ENCODE data around the gene ASB3. TPM values are rescaled to one million over a fixed set of nuclear protein-coding genes. Genes with fewer than 3 reads are reported as not detected.
"Not testable (repeated sequence)": the region's sequence is repeated elsewhere in the genome, so short reads cannot be mapped to it uniquely, and the experiment has no call there.

Gene ASB3, protein sequence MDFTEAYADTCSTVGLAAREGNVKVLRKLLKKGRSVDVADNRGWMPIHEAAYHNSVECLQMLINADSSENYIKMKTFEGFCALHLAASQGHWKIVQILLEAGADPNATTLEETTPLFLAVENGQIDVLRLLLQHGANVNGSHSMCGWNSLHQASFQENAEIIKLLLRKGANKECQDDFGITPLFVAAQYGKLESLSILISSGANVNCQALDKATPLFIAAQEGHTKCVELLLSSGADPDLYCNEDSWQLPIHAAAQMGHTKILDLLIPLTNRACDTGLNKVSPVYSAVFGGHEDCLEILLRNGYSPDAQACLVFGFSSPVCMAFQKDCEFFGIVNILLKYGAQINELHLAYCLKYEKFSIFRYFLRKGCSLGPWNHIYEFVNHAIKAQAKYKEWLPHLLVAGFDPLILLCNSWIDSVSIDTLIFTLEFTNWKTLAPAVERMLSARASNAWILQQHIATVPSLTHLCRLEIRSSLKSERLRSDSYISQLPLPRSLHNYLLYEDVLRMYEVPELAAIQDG
- total RNA-seq = 30.1 and 36.5 TPM in 2 replicates
- 34.4 and 48.1 TPM in 2 replicates for polyA plus RNA-seq

DNA sequence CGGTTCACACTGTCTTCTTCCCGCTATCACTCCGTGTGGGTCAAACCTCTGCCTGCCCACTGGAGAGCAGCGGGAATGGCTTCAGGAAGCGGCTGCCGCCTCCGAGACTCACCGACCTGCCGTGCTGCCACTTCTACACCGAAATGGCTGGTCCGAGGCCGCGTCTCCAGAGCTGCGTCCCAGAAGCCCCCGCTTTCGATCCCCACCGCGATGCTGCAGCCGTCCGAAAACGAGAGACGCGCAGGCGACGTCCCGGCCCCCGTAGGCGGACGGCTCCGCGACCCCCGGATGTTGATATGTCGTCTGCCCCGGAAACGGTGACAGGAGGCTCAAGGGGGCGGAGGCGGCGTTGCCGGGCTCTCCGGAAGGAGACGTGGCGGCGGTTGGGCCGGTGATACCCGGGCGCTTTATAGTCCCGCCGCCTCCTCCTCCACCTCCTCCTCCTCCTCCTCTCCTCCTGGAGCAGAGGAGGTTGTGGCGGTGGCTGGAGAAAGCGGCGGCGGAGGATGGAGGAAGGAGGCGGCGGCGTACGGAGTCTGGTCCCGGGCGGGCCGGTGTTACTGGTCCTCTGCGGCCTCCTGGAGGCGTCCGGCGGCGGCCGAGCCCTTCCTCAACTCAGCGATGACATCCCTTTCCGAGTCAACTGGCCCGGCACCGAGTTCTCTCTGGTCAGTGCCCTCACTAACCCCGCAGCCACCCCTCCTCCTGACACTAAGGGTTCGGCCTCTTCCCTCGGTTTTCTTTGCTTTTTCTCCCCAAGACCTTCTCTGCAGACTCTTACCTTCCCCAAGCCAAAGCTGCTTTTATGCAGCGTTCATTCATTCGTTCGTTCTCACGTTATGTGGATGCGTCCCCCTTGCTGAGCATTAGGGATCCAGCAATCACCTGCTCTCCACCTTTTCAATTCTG lies at the start of gene ASB3, which contains the start of gene ERLEC1:
Gene ASB3 (minus strand): TSS at position 249 of the 909 bp plus-strand sequence. CDS start 21,381 bp downstream, outside the sequence.
Gene ERLEC1 (plus strand): TSS at position 340 of the 909 bp plus-strand sequence. CDS start 167 bp downstream, at position 507.
- Histone ChIP-seq H3K27ac (peak within 1 kb of the TSS; percentile 88), H3K36me3 (no peaks in the 10 kb centered on the region), H3K4me3 (peak within 1 kb of the TSS; percentile 71), H3K4me1 (ENCODE audit: low read depth) (peaks cover 34% of the 10 kb centered on the region), H3K27me3 (no peaks in the 10 kb centered on the region), H3K9me3 (ENCODE audit: low read depth) (no peaks in the 10 kb centered on the region)
- DNase-seq (ENCODE audit: low read depth in 1 of 2, low spot score in 1 of 2) = peak; percentile 86 to 95
- TF ChIP-seq, protein P1, sequence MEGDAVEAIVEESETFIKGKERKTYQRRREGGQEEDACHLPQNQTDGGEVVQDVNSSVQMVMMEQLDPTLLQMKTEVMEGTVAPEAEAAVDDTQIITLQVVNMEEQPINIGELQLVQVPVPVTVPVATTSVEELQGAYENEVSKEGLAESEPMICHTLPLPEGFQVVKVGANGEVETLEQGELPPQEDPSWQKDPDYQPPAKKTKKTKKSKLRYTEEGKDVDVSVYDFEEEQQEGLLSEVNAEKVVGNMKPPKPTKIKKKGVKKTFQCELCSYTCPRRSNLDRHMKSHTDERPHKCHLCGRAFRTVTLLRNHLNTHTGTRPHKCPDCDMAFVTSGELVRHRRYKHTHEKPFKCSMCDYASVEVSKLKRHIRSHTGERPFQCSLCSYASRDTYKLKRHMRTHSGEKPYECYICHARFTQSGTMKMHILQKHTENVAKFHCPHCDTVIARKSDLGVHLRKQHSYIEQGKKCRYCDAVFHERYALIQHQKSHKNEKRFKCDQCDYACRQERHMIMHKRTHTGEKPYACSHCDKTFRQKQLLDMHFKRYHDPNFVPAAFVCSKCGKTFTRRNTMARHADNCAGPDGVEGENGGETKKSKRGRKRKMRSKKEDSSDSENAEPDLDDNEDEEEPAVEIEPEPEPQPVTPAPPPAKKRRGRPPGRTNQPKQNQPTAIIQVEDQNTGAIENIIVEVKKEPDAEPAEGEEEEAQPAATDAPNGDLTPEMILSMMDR (IDR thresholded peaks at IDR 0.05; ENCODE audit: low read depth, low read length) = no peak

DNA sequence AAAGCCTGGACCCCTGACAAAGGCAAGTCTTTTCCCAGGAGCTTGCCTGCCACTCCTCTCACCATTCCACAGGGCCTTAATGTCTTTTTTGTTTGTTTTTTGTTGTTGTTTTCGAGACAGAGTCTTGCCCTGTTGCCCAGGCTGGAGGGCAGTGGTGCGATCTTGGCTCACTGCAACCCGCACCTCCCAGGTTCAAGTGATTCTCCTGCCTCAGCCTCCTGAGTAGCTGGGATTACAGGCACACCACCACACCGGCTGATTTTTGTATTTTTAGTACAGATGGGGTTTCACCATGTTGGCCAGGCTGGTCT lies 43.2 kb upstream of the ASB3 start:
- H3K9me3 ChIP-seq (ENCODE audit: low read depth); DNase-seq (ENCODE audit: low read depth in 1 of 2, low spot score in 1 of 2); H3K27me3 ChIP-seq; H3K4me1 ChIP-seq (ENCODE audit: low read depth); H3K27ac ChIP-seq; H3K4me3 ChIP-seq; H3K36me3 ChIP-seq: not testable (repeated sequence)

DNA sequence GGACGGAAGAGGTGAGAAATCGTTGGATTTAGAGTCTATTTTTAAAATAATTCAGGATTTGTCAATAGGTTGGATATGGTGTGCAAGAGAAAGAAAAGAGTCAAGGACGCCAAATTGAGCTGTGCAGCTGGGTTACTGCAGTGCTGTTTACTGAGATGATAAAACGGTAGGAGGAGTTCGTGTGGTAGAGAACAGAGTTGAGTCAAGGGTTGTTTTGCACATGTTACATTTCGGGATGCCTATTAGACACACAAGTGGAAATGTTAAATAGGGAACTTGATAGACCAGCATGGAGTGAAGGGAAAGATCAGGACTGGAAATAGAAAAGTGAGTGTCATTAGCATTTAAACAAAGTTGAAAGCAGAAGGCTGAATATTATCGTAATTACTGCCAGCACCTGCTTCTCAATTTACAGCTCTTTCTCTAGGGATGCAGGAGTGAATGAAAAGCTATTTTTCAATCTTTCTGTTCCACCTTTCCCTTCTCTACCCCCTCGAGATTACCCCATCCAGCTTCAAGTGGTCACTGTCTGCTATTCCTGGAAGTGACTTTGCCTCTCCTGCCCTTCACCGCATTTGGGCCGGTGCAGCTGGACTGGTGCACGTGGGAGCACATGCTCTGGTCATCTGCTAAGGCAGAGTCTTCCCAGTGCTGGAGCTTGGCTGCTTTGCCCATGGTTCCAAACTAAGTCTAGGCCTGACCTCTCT lies 42.7 kb upstream of the ASB3 start:
- Histone ChIP-seq H3K27me3 (no peaks in the 10 kb centered on the region), H3K4me1 (ENCODE audit: low read depth) (no peaks in the 10 kb centered on the region), H3K4me3 (no peak overlapping the region), H3K9me3 (ENCODE audit: low read depth) (no peaks in the 10 kb centered on the region), H3K36me3 (no peaks in the 10 kb centered on the region), H3K27ac (no peak overlapping the region)
- no peak for DNase-seq (ENCODE audit: low read depth in 1 of 2, low spot score in 1 of 2)
- TF ChIP-seq, protein P1 (IDR thresholded peaks at IDR 0.05; ENCODE audit: low read depth, low read length) = no peak

DNA sequence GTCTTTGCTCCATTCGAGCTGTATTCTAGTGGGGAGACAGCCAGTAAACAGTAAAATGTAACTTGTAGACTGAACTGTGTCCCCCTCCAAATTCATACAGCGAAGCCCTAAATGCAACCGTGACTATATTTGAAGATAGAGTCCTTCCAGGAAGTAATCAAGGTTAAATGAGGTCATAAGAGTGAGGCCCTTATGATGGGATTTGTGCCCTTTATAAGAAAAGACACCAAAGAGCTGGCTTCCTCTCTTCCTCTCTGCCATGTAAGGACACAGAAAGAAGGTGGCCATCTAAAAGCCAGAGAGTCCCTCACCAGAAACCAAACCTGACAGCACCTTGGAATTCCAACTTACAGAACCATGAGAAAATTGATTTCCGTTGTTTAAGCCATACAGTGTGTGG lies 41.6 kb upstream of the ASB3 start:
- Histone ChIP-seq H3K36me3 (no peaks in the 10 kb centered on the region), H3K27ac (no peak overlapping the region), H3K4me3 (no peak overlapping the region), H3K27me3 (no peaks in the 10 kb centered on the region), H3K4me1 (ENCODE audit: low read depth) (no peaks in the 10 kb centered on the region), H3K9me3 (ENCODE audit: low read depth) (no peaks in the 10 kb centered on the region)
- DNase-seq (ENCODE audit: low read depth in 1 of 2, low spot score in 1 of 2) = no peak
- TF ChIP-seq, protein P1 (IDR thresholded peaks at IDR 0.05; ENCODE audit: low read depth, low read length) = no peak

DNA sequence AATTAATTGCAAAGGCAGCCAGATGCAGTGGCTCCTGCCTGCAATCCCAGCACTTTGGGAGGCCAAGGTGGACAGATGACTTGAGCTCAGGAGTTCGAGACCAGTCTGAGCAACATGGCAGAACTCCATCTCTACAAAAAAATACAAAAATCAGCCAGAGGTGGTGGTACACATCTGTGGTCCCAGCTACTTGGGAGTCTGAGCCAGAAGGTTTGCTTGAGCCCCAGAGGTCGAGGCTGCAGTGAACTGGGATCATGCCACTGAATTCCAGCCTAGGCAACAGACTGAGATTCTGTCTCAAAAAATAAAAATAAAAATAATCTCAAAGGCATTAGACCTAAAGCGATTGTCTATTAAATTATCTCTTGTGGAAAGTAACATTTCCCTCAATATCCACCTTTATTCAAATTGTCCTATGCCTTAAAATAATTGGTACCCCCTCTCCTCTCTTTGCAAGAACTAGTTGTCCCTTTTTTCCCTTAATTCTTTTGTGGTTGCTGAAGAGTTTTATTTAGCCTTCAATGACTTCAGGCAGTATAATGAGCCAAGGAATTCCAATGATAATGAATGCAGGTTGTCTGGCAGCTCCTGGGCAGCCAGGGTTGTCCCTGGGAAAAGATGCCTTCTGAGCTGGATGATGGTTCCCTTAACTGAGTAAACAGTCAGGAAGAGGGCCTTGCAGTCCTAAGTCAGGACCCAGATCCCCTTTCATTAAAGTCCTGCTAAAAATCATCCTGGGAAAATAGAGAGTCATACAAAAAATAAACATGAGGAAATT lies 40.8 kb upstream of the ASB3 start:
- H3K4me1 ChIP-seq (ENCODE audit: low read depth) = no peaks in the 10 kb centered on the region
- TF ChIP-seq, protein P1 (IDR thresholded peaks at IDR 0.05; ENCODE audit: low read depth, low read length) = no peak
- H3K36me3 ChIP-seq = no peaks in the 10 kb centered on the region
- H3K9me3 ChIP-seq (ENCODE audit: low read depth) = no peaks in the 10 kb centered on the region
- no peaks in the 10 kb centered on the region for H3K27me3 ChIP-seq
- no peak overlapping the region for H3K4me3 ChIP-seq
- no peak overlapping the region for H3K27ac ChIP-seq
- no peak for DNase-seq (ENCODE audit: low read depth in 1 of 2, low spot score in 1 of 2)

All from cardiac muscle cell (in vitro differentiated cells and primary cell).